Measurements from ENCODE around the gene ETFA.
A peak's percentile ranks its signal among the peaks of the same experiment; 100 is the strongest.

Gene ETFA

GRCh38 chr15:76312540-76313174 is 1.4 kb upstream of the ETFA start:
- H3K4me3 Mint-ChIP-seq: peak overlapping the region; percentile 77 to 89 (median 81)
- peak overlapping the region; percentile 24 to 49 (median 42) for H3K27ac Mint-ChIP-seq
- peaks cover 10% of the 10 kb centered on the region for H3K36me3 Mint-ChIP-seq (ENCODE audit: low read depth)
- H3K9me3 Mint-ChIP-seq: no peaks in the 10 kb centered on the region
- peaks cover 4% of the 10 kb centered on the region for H3K27me3 Mint-ChIP-seq (ENCODE audit: low read depth)
- no peak for TF ChIP-seq CTCF (IDR thresholded peaks at IDR 0.05; ENCODE audit: unreplicated experiment in 3 of 3)
- H3K4me1 Mint-ChIP-seq: peaks cover 27% of the 10 kb centered on the region

- Mint-ChIP-seq H3K9me3 (no peaks in the 10 kb centered on the region), H3K4me3 (peak overlapping the region; percentile 89 to 96 (median 92)), H3K27me3 (ENCODE audit: low read depth) (no peaks in the 10 kb centered on the region), H3K36me3 (ENCODE audit: low read depth) (peaks cover 10% of the 10 kb centered on the region), H3K4me1 (peaks cover 27% of the 10 kb centered on the region), H3K27ac (peak overlapping the region; percentile 80 to 92 (median 83))
- no peak for TF ChIP-seq CTCF (IDR thresholded peaks at IDR 0.05; ENCODE audit: unreplicated experiment in 3 of 3)
These were observed 682 bp downstream of the ETFA start for GRCh38 chr15:76310475-76311099.

GRCh38 chr15:76309601-76310330 is 1.5 kb downstream of the ETFA start:
- Mint-ChIP-seq H3K4me3 (peak overlapping the region; percentile 89 to 96 (median 92)), H3K9me3 (peaks cover 4% of the 10 kb centered on the region), H3K27me3 (ENCODE audit: low read depth) (no peaks in the 10 kb centered on the region)

GRCh38 chr15:76303909-76304308 is 7.4 kb downstream of the ETFA start:
- Mint-ChIP-seq H3K4me3 (no peak overlapping the region), H3K4me1 (peaks cover 11% of the 10 kb centered on the region), H3K27ac (no peak overlapping the region), H3K36me3 (ENCODE audit: low read depth) (peaks cover 11% of the 10 kb centered on the region), H3K9me3 (peaks cover 4% of the 10 kb centered on the region), H3K27me3 (ENCODE audit: low read depth) (no peaks in the 10 kb centered on the region)
- TF ChIP-seq CTCF (IDR thresholded peaks at IDR 0.05; ENCODE audit: unreplicated experiment in 3 of 3): no peak

More at GRCh38 chr15:76309601-76310330, 1.5 kb downstream of the ETFA start:
- no peak for TF ChIP-seq CTCF (IDR thresholded peaks at IDR 0.05; ENCODE audit: unreplicated experiment in 3 of 3)
- peak overlapping the region; percentile 80 to 92 (median 83) for H3K27ac Mint-ChIP-seq
- peaks cover 15% of the 10 kb centered on the region for H3K36me3 Mint-ChIP-seq (ENCODE audit: low read depth)
- peaks cover 27% of the 10 kb centered on the region for H3K4me1 Mint-ChIP-seq

- H3K27me3 Mint-ChIP-seq (ENCODE audit: low read depth): no peaks in the 10 kb centered on the region
- no peak overlapping the region for H3K27ac Mint-ChIP-seq
These were observed 11.5 kb downstream of the ETFA start for GRCh38 chr15:76299786-76300185.

More at GRCh38 chr15:76299786-76300185, 11.5 kb downstream of the ETFA start:
- Mint-ChIP-seq H3K4me1 (no peaks in the 10 kb centered on the region), H3K9me3 (no peaks in the 10 kb centered on the region), H3K36me3 (ENCODE audit: low read depth) (no peaks in the 10 kb centered on the region), H3K4me3 (no peak overlapping the region)
- no peak for TF ChIP-seq CTCF (IDR thresholded peaks at IDR 0.05; ENCODE audit: unreplicated experiment in 3 of 3)

All from nephron (organoid).